GM18858 (cell line): ENCODE results near the gene PIGS.

Experiments used
- ATAC-seq: cut with Tn5 transposase; IDR thresholded peaks from one replicate; pipeline ENCODE4 v1.9.1; 2021; ENCODE audit not compliant: unreplicated experiment

PIGS gene

DNA sequence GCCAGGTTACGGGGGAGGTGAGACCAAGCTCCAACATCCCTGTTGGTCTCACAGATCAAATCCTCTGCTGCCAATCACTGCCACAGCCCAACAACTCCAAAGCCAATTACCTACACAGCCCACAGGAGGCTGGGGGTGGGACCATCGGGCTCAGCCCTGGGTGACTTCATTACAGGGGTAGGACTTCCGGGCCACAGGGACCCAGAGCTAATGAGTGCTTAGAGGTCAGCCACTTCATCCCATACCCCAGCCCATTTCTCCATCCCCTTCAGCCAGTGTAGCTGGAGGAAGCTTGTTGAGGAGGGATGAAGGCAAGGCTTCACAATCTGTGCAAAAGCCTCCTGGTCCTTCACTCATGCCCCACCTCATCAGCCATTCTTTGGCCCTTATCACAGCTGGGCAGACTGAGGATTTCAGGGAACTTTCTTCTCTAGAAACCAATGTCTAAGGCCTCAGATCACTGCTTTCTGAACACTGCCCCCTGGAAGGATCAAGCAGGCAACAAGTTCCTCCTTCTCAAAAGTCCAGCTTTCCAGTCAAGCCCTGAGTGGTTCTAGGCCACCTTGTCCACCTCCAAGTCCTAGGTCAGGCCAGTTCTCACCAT lies 59.4 kb downstream of the PIGS start:
- ATAC-seq = no peak

DNA sequence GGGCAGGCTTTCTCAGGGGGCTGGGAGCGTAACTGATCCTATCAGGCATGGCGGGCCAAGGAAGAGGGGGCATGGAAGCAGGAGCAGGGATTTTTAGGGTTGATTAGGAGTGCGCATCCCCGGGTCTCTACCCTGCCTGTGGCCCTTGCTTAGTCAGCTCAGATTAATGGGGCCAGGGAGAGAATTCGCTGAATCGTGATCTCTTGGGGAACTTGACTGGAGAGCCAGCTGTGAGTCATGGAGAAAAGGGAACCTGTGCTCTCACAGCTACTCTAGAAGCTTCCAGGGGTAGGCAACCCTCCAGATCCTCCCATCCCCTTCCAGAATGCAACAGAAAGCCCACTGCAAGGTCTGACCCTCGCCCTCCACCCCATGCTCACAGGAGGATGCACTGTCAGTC lies 61.5 kb downstream of the PIGS start:
- ATAC-seq = no peak

GRCh38 chr17:28508211-28508724 lies 63.1 kb downstream of the PIGS start:
- no peak for ATAC-seq

GRCh38 chr17:28507567-28508203 lies 63.6 kb downstream of the PIGS start:
- no peak for ATAC-seq

- no peak for ATAC-seq
Measured at GRCh38 chr17:28506763-28507487, 64.4 kb downstream of the PIGS start.

DNA sequence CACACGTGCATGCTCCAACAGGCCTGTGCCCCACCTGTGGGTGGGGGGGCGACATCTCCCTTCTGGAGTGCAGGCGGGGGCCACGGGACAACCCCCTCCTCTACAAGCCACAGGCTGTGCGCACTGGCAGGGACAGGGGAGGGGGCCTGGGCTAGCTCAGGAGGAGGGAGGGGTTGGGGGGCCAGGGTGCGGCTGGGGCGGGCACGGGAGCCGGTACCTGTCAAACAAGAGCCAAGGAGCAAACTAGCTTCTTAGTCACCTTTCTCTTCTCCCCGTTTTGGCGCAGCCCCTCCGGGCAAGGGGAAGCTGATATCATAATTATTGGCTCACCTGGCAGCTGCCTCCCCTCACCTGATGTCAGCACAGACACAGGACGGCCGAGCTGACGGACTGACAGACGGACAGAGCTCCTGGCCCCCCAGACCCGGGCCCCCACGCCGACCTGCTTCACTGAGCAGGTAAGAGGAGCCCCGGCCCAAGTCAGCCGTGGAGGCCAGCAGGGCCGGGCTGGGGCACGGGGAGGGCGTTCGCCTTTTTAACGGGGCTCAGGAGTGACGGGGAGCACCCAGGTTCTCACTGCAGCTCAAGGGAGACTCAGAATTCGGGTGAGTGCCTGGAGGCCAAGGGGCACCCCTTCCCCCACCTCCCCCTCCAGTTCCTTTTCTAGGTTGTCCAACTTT lies 65.2 kb downstream of the PIGS start, which contains the start of gene FOXN1:
Gene FOXN1 (plus strand): TSS at position 363 of the 680 bp plus-strand sequence. CDS start 17,622 bp downstream, outside the sequence.
- ATAC-seq = no peak

GRCh38 chr17:28503420-28503819 lies 67.9 kb downstream of the PIGS start:
- no peak for ATAC-seq
